Esophagus muscularis mucosa (tissue), 4 donors: ENCODE results near the gene RAI14.

Experiments used
- EP300 ChIP-seq: sonication (generic); formaldehyde crosslinking; IDR thresholded peaks from one replicate; pipeline ENCODE4 v1.6.1; 2017; ENCODE audit warnings: antibody characterized with exemption
- POLR2A ChIP-seq: fragments of 450-650 bp; IDR thresholded peaks from one replicate; pipeline ENCODE4 v1.6.1; 2017; ENCODE audit warnings: antibody characterized with exemption, moderate library complexity, mild to moderate bottlenecking, low read depth
- TF ChIP-seq, protein P1 (sequence below), 3 experiments: fragments of 200-600 bp in 2 of 3; fragments of 450-650 bp in 1 of 3; sonication (generic) in 2 of 3; IDR thresholded peaks; one replicate each; pipeline ENCODE4 v1.5.1; 2017 to 2019; ENCODE audit warnings: antibody characterized with exemption in 3 of 3, mild to moderate bottlenecking in 2 of 3, moderate library complexity in 1 of 3

- TF ChIP-seq, protein P1, sequence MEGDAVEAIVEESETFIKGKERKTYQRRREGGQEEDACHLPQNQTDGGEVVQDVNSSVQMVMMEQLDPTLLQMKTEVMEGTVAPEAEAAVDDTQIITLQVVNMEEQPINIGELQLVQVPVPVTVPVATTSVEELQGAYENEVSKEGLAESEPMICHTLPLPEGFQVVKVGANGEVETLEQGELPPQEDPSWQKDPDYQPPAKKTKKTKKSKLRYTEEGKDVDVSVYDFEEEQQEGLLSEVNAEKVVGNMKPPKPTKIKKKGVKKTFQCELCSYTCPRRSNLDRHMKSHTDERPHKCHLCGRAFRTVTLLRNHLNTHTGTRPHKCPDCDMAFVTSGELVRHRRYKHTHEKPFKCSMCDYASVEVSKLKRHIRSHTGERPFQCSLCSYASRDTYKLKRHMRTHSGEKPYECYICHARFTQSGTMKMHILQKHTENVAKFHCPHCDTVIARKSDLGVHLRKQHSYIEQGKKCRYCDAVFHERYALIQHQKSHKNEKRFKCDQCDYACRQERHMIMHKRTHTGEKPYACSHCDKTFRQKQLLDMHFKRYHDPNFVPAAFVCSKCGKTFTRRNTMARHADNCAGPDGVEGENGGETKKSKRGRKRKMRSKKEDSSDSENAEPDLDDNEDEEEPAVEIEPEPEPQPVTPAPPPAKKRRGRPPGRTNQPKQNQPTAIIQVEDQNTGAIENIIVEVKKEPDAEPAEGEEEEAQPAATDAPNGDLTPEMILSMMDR (IDR thresholded peaks at IDR 0.05), result no peak
- no peak for TF ChIP-seq EP300
- no peak for TF ChIP-seq POLR2A
Observed at GRCh38 chr5:34656700-34657273, 659 bp downstream of the RAI14 start.
